K562 (cell line): ENCODE measurements around the gene SLC7A4. TPM values are rescaled to one million over a fixed set of nuclear protein-coding genes. Genes with fewer than 3 reads are reported as not detected.

Experiments used
- CBFA2T3 ChIP-seq: fragments of 450-650 bp; IDR thresholded peaks from 2 replicates; pipeline ENCODE4 v1.6.1; 2017
- CHD4 ChIP-seq: fragments of 200-600 bp; sonication (generic); IDR thresholded peaks from 3 replicates; pipeline ENCODE4 v1.6.1; 2012; ENCODE audit warnings: low read depth, mild to moderate bottlenecking, mixed read lengths, low read length, inconsistent platforms; ENCODE audit not compliant: insufficient read depth, insufficient replicate concordance, poor library complexity, severe bottlenecking
- ELF4 ChIP-seq: fragments of 450-650 bp; formaldehyde crosslinking; IDR thresholded peaks from 2 replicates; pipeline ENCODE4 v1.4.0; 2022; ENCODE audit warnings: missing genetic modification characterization
- EWSR1 ChIP-seq: fragments of 450-650 bp; IDR thresholded peaks from 2 replicates; pipeline ENCODE4 v1.6.1; 2018; ENCODE audit warnings: borderline replicate concordance, mild to moderate bottlenecking, low read depth, moderate library complexity; ENCODE audit not compliant: partially characterized antibody
- HNRNPUL1 ChIP-seq: fragments of 200-400 bp; formaldehyde crosslinking; IDR thresholded peaks from 2 replicates; pipeline ENCODE4 v1.6.1; 2017; ENCODE audit warnings: low read length
- L3MBTL2 ChIP-seq: fragments of 450-650 bp; IDR thresholded peaks from 2 replicates; pipeline ENCODE4 v1.6.1; 2016; ENCODE audit warnings: mild to moderate bottlenecking, moderate library complexity
- MYNN ChIP-seq, 2 experiments: sonication (generic); formaldehyde crosslinking in 1 of 2; IDR thresholded peaks; 2 replicates each; pipeline versions ENCODE4 v1.5.0 to v1.6.1; 2016 to 2020; ENCODE audit warnings: antibody characterized with exemption in 1 of 2, missing genetic modification reagents in 1 of 2
- NBN ChIP-seq: fragments of 450-650 bp; IDR thresholded peaks from 2 replicates; pipeline ENCODE4 v1.6.1; 2016; ENCODE audit warnings: low read depth, mild to moderate bottlenecking
- NFRKB ChIP-seq: fragments of 450-650 bp; IDR thresholded peaks from 2 replicates; pipeline ENCODE4 v1.6.1; 2016; ENCODE audit warnings: low read depth
- POLR2A ChIP-seq: fragments of 450-650 bp; conservative IDR thresholded peaks from 2 replicates; pipeline ENCODE4 v1.6.1; 2016
- RAD21 ChIP-seq, 2 experiments: fragments of 250-450 bp in 1 of 2; fragments of 450-650 bp in 1 of 2; sonication (Bioruptor Pico) in 1 of 2; formaldehyde crosslinking in 1 of 2; IDR thresholded peaks in 1 of 2; conservative IDR thresholded peaks in 1 of 2; 2 replicates each; pipeline versions ENCODE4 v1.4.0 to v1.8.0; 2020 to 2022; ENCODE audit warnings: mild to moderate bottlenecking in 2 of 2, moderate library complexity in 1 of 2
- SAFB2 ChIP-seq: fragments of 200-400 bp; formaldehyde crosslinking; IDR thresholded peaks from 2 replicates; pipeline ENCODE4 v1.6.1; 2018; ENCODE audit warnings: borderline replicate concordance, low read length, low read depth, moderate library complexity; ENCODE audit not compliant: severe bottlenecking
- STAG1 ChIP-seq: sonication (generic); formaldehyde crosslinking; IDR thresholded peaks from 2 replicates; pipeline ENCODE4 v1.5.0; 2020; ENCODE audit warnings: missing genetic modification reagents, borderline replicate concordance
- WHSC1 ChIP-seq: IDR thresholded peaks from one replicate; pipeline ENCODE4 v1.6.1; 2012; ENCODE audit warnings: low read length, control low read depth, inconsistent platforms
- ZFP1 ChIP-seq: fragments of 450-650 bp; formaldehyde crosslinking; IDR thresholded peaks from 2 replicates; pipeline ENCODE4 v1.4.0; 2020; ENCODE audit warnings: mild to moderate bottlenecking, mixed read lengths
- ZNF212 ChIP-seq: fragments of 450-650 bp; formaldehyde crosslinking; IDR thresholded peaks from 2 replicates; pipeline ENCODE4 v1.4.0; 2020; ENCODE audit warnings: mild to moderate bottlenecking
- ZNF311 ChIP-seq: fragments of 250-450 bp; sonication (Bioruptor Pico); IDR thresholded peaks from 2 replicates; pipeline ENCODE4 v1.4.0; 2020; ENCODE audit warnings: mild to moderate bottlenecking, moderate library complexity
- ZNF347 ChIP-seq: fragments of 450-650 bp; formaldehyde crosslinking; IDR thresholded peaks from 2 replicates; pipeline ENCODE4 v1.4.0; 2020; ENCODE audit warnings: low read depth, mild to moderate bottlenecking, moderate library complexity
- ZNF551 ChIP-seq: fragments of 250-450 bp; sonication (Bioruptor Pico); IDR thresholded peaks from 2 replicates; pipeline ENCODE4 v1.5.0; 2021; ENCODE audit warnings: mild to moderate bottlenecking, moderate library complexity
- ZNF586 ChIP-seq: fragments of 450-650 bp; formaldehyde crosslinking; conservative IDR thresholded peaks from 2 replicates; pipeline ENCODE4 v1.4.0; 2020; ENCODE audit warnings: mild to moderate bottlenecking, moderate library complexity
- ZNF766 ChIP-seq: fragments of 200-800 bp; sonication (Bioruptor generic); conservative IDR thresholded peaks from 2 replicates; pipeline ENCODE4 v1.6.1; 2016; ENCODE audit warnings: missing genetic modification characterization, missing compliant biosample characterization
- polyA plus RNA-seq, 8 experiments: library from polyadenylated mRNA; depleted of rRNA in 4 of 8; stranded (reverse) in 5 of 8; unstranded in 3 of 8; fragments of >200 nt; fragmentation: Nextera tagmentation in 2 of 8; fragmentation: Illumina TruSeq in 1 of 8; extraction: Ambion mirVana in 2 of 8; extraction: Trizol in 1 of 8; gene quantifications; 2 replicates each; pipeline versions ENCODE4 v1.2.1 to v1.2.3, GENCODE V29; 2011 to 2014; ENCODE audit warnings: inconsistent platforms in 1 of 8, missing spikeins in 1 of 8
- total RNA-seq, 7 experiments: library from RNA; depleted of rRNA in 6 of 7; stranded (reverse); fragments of >200 nt in 6 of 7; fragmentation: Illumina TruSeq in 2 of 7; extraction: Trizol in 2 of 7; gene quantifications; 2 replicates each; pipeline versions ENCODE4 v1.2.1 to v1.2.3, GENCODE V29; 2011 to 2021; ENCODE audit warnings: low replicate concordance in 1 of 7
- TF ChIP-seq, protein P1 (sequence below): fragments of 450-650 bp; IDR thresholded peaks from 2 replicates; pipeline ENCODE4 v1.6.1; 2018; ENCODE audit warnings: mild to moderate bottlenecking, low read depth; ENCODE audit not compliant: partially characterized antibody
- TF ChIP-seq, protein P2 (sequence below): sonication (generic); formaldehyde crosslinking; IDR thresholded peaks from 2 replicates; pipeline ENCODE4 v1.8.1; 2023; ENCODE audit warnings: mild to moderate bottlenecking, missing genetic modification reagents
- TF ChIP-seq, protein P3 (sequence below): fragments of 250-450 bp; sonication (Bioruptor Pico); IDR thresholded peaks from 2 replicates; pipeline ENCODE4 v1.5.0; 2020; ENCODE audit warnings: mild to moderate bottlenecking, borderline replicate concordance

The SLC7A4 gene
- total and polyA plus RNA-seq, 9 of the 15 experiments (the other 6 are each of a cell fraction or from before 2014, with no cell fraction given): not detected

DNA sequence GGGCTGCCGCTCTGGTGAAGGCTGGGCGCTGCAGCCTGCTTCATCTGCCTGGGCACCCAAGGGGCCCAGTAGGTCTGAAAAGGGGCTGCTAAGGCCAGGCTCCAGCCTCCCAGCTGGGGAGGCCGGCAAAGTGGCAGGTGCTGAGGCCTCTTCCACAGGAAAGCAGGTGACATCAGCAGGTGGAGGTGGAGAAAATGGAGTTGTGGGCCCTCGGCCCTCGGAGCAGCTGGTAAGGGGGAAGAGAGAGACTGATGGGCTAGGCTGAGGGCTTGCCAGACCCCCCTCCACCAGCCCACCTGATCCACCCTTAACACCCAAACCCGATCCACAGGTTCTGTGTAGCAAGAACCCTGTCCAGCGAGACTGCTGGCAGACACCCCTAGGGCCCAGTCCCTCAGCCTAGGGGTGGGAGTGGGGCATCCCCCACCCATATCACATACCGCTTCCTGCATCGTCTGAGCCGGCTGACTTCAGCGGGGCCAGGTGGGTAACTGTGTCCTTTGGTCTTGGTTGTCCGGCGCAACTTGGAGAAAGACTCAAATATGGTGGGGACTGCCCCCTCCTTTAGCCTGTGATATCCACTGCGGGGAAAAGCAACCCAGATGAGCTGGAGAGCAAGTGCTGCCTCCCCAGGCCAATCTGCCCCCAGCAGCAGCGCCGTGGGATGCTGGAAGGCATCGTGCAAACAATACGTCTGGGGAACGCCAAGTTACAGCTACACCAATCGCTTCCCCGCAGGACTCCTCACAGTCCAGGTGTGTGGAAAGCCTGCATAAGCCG is 32.0 kb downstream of the SLC7A4 start (continued):
- TF ChIP-seq NBN (no peak), ZNF766 (no peak), STAG1 (CRISPR knock-in tag) (no peak), ZFP1 (no peak), POLR2A (no peak), L3MBTL2 (no peak), NFRKB (no peak), CHD4 (no peak), ZNF347 (CRISPR knock-in tag) (no peak), MYNN (IDR thresholded peaks at IDR 0.05) (no peak), MYNN (CRISPR knock-in tag; IDR thresholded peaks at IDR 0.05) (no peak), SAFB2 (no peak), ZNF311 (CRISPR knock-in tag) (no peak), ZNF551 (CRISPR knock-in tag) (no peak), HNRNPUL1 (no peak), ZNF586 (0 out of 2 replicates have a peak, but pooled peaks have one; percentile 72), CBFA2T3 (no peak), ELF4 (CRISPR knock-in tag) (0 out of 2 replicates have a peak, but pooled peaks have one; percentile 44), EWSR1 (no peak), ZNF212 (no peak), WHSC1 (peak; percentile 33), RAD21 (CRISPR knock-in tag; conservative IDR thresholded peaks at IDR 0.05 in 1 of 2, IDR thresholded peaks at IDR 0.05 in 1 of 2) (peak in 1 of 2 experiments; percentile 48; a peak in 2 of 4 replicates)
- TF ChIP-seq, protein P1, sequence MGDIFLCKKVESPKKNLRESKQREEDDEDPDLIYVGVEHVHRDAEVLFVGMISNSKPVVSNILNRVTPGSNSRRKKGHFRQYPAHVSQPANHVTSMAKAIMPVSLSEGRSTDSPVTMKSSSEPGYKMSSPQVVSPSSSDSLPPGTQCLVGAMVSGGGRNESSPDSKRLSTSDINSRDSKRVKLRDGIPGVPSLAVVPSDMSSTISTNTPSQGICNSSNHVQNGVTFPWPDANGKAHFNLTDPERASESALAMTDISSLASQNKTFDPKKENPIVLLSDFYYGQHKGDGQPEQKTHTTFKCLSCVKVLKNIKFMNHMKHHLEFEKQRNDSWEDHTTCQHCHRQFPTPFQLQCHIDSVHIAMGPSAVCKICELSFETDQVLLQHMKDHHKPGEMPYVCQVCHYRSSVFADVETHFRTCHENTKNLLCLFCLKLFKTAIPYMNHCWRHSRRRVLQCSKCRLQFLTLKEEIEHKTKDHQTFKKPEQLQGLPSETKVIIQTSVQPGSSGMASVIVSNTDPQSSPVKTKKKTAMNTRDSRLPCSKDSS: no peak
- TF ChIP-seq, protein P2, sequence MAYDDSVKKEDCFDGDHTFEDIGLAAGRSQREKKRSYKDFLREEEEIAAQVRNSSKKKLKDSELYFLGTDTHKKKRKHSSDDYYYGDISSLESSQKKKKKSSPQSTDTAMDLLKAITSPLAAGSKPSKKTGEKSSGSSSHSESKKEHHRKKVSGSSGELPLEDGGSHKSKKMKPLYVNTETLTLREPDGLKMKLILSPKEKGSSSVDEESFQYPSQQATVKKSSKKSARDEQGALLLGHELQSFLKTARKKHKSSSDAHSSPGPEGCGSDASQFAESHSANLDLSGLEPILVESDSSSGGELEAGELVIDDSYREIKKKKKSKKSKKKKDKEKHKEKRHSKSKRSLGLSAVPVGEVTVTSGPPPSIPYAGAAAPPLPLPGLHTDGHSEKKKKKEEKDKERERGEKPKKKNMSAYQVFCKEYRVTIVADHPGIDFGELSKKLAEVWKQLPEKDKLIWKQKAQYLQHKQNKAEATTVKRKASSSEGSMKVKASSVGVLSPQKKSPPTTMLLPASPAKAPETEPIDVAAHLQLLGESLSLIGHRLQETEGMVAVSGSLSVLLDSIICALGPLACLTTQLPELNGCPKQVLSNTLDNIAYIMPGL: peak; percentile 48; the same call in 1 of the 2 replicates
- TF ChIP-seq, protein P3, sequence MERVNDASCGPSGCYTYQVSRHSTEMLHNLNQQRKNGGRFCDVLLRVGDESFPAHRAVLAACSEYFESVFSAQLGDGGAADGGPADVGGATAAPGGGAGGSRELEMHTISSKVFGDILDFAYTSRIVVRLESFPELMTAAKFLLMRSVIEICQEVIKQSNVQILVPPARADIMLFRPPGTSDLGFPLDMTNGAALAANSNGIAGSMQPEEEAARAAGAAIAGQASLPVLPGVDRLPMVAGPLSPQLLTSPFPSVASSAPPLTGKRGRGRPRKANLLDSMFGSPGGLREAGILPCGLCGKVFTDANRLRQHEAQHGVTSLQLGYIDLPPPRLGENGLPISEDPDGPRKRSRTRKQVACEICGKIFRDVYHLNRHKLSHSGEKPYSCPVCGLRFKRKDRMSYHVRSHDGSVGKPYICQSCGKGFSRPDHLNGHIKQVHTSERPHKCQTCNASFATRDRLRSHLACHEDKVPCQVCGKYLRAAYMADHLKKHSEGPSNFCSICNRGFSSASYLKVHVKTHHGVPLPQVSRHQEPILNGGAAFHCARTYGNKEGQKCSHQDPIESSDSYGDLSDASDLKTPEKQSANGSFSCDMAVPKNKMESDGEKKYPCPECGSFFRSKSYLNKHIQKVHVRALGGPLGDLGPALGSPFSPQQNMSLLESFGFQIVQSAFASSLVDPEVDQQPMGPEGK: no peak
